Gastrocnemius medialis (tissue), 4 donors: ENCODE measurements around the gene MAOB. TPM values are rescaled to one million over a fixed set of nuclear protein-coding genes. Genes with fewer than 3 reads are reported as not detected.

Experiments used
- ATAC-seq, 2 donors: fragments of 150-250 bp; one replicate each; pipeline ENCODE4 v1.9.1; 2016
- DNase-seq, 2 donors: peaks; one replicate each; pipeline ENCODE4 v3.0.0-alpha.2; 2019
- H3K27ac ChIP-seq, 4 donors: fragments of 200-600 bp; sonication (generic); 1 replicate in 1 of 4; 2 replicates in 3 of 4; pipeline ENCODE4 v1.5.1; 2016 to 2018; ENCODE audit warnings: mild to moderate bottlenecking in 2 of 4, moderate library complexity in 1 of 4
- H3K27me3 ChIP-seq, 3 donors: fragments of 200-600 bp; sonication (generic) in 2 of 3; 1 replicate in 1 of 3; 2 replicates in 2 of 3; pipeline versions ENCODE4 v1.5.1 to v1.6.0; 2016 to 2019; ENCODE audit warnings: mild to moderate bottlenecking in 1 of 3, moderate library complexity in 1 of 3
- H3K36me3 ChIP-seq, 2 donors: fragments of 200-600 bp; sonication (generic) in 1 of 2; one replicate each; pipeline ENCODE4 v1.5.1; 2017 to 2018
- H3K4me1 ChIP-seq, 2 donors: fragments of 200-600 bp; sonication (generic) in 1 of 2; one replicate each; pipeline ENCODE4 v1.5.1; 2016 to 2017; ENCODE audit warnings: mild to moderate bottlenecking in 2 of 2
- H3K4me3 ChIP-seq, 4 donors: fragments of 200-600 bp; sonication (generic) in 3 of 4; 1 replicate in 1 of 4; 2 replicates in 3 of 4; pipeline ENCODE4 v1.5.1; 2016 to 2019; ENCODE audit warnings: mild to moderate bottlenecking in 2 of 4
- H3K9me3 ChIP-seq, 3 donors: fragments of 200-600 bp; sonication (generic) in 2 of 3; 1 replicate in 1 of 3; 2 replicates in 2 of 3; pipeline ENCODE4 v1.5.1; 2016 to 2019
- CTCF ChIP-seq, 5 experiments: fragments of 450-650 bp in 3 of 5; fragments of 200-600 bp in 2 of 5; sonication (generic) in 2 of 5; IDR thresholded peaks in 4 of 5; conservative IDR thresholded peaks in 1 of 5; 1 replicate in 4 of 5; 2 replicates in 1 of 5; pipeline ENCODE4 v1.5.1; 2016 to 2019; ENCODE audit warnings: antibody characterized with exemption in 5 of 5, mild to moderate bottlenecking in 3 of 5, moderate library complexity in 3 of 5
- POLR2A ChIP-seq, 2 donors: fragments of 450-650 bp; IDR thresholded peaks; one replicate each; pipeline ENCODE4 v1.6.1; 2017; ENCODE audit warnings: antibody characterized with exemption in 2 of 2, mild to moderate bottlenecking in 2 of 2, moderate library complexity in 2 of 2
- in situ Hi-C, 4 donors: fragments of 200-750 bp; cut with MboI; loops; one replicate each; pipeline versions ENCODE4 v1.15.0 to v1.8.0; 2017; ENCODE audit warnings: low sequenced_read_pairs in 4 of 4
- intact Hi-C: fragments of 100-400 bp; cut with DNase I; formaldehyde crosslinking; loops from one replicate; pipeline ENCODE4 v1.15.1; 2023; ENCODE audit warnings: low total_unique reads
- total RNA-seq, 4 donors: library from RNA; depleted of rRNA; stranded (reverse); fragments of >200 nt; gene quantifications; one replicate each; pipeline versions ENCODE4 v1.1.0 to v1.2.3, GENCODE V29; 2016

Gene MAOB
- total RNA-seq, 4 donors from 2014 or later, result 7.8 to 34.5 (median 29.3) TPM

GRCh38 chrX:43836435-43837184 lies 45.6 kb downstream of the MAOB start:
- in situ Hi-C loops, result loop anchor here in 3 of 4 donors (5.0 to 10.0 kb wide), 3 partner anchors 98 to 111 kb away; no protein-coding TSS in a partner anchor
- intact Hi-C loops, result loop anchor here (1.0 to 5.0 kb wide), 2 partner anchors 66 to 103 kb away; no protein-coding TSS in a partner anchor
- no peak for ATAC-seq

GRCh38 chrX:43835559-43835958 lies 46.7 kb downstream of the MAOB start:
- Histone ChIP-seq H3K4me1 (peaks cover 3 to 4% of the 10 kb centered on the region in 2 donors), H3K9me3 (no peaks in the 10 kb centered on the region), H3K27ac (peak overlapping the region in 1 of 4 donors; percentile 18), H3K36me3 (no peaks in the 10 kb centered on the region), H3K27me3 (no peaks in the 10 kb centered on the region), H3K4me3 (no peak overlapping the region)
- intact Hi-C loops (loop anchor here (5.0 kb wide), 1 partner anchor 67 kb away; no protein-coding TSS in a partner anchor), in situ Hi-C loops (loop anchor here in 3 of 4 donors (5.0 to 10.0 kb wide), 3 partner anchors 99 to 112 kb away; no protein-coding TSS in a partner anchor)
- no peak for DNase-seq
- TF ChIP-seq CTCF (IDR thresholded peaks at IDR 0.05 in 4 of 5, conservative IDR thresholded peaks at IDR 0.05 in 1 of 5), result no peak
- no peak for TF ChIP-seq POLR2A (IDR thresholded peaks at IDR 0.05)
- no peak for ATAC-seq

More at GRCh38 chrX:43836435-43837184, 45.6 kb downstream of the MAOB start:
- TF ChIP-seq CTCF (IDR thresholded peaks at IDR 0.05 in 4 of 5, conservative IDR thresholded peaks at IDR 0.05 in 1 of 5) (peak; percentile 40 to 69 (median 62)), POLR2A (IDR thresholded peaks at IDR 0.05) (no peak)
- H3K27me3 ChIP-seq, result peaks cover 0 to 4% (median 0%) of the 10 kb centered on the region in 3 donors
- DNase-seq, result no peak
- H3K27ac ChIP-seq, result peak overlapping the region in 2 of 4 donors; percentile 13 to 52
- peaks cover 3 to 4% of the 10 kb centered on the region in 2 donors for H3K4me1 ChIP-seq
- H3K4me3 ChIP-seq, result no peak overlapping the region
- no peaks in the 10 kb centered on the region for H3K9me3 ChIP-seq
- no peaks in the 10 kb centered on the region for H3K36me3 ChIP-seq

DNA sequence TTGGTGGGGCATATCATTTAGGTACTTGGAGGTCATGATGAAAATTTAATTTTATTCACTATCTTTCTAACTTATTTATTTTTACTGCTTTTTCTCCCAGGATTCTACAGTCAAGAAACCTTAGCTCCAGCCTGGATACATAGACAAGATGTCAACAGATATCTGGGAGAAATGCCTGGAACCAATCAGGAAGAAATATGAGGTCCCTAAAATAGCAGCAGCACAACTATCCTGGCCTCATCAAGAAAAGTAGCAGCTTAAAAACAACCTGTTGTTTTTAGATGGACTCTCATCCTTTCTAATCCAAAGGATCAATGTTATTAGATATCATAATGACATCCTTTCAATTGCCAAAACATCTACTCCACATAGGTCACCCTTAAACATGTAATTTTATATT lies 54.5 kb downstream of the MAOB start:
- no peak overlapping the region for H3K4me3 ChIP-seq
- ATAC-seq (no peak), DNase-seq (no peak)
- TF ChIP-seq CTCF (IDR thresholded peaks at IDR 0.05 in 4 of 5, conservative IDR thresholded peaks at IDR 0.05 in 1 of 5) (no peak), POLR2A (IDR thresholded peaks at IDR 0.05) (no peak)
- intact Hi-C loops, result no loop called here
- no peaks in the 10 kb centered on the region for H3K4me1 ChIP-seq
- H3K9me3 ChIP-seq, result no peaks in the 10 kb centered on the region
- H3K27me3 ChIP-seq, result no peaks in the 10 kb centered on the region
- H3K36me3 ChIP-seq, result no peaks in the 10 kb centered on the region
- H3K27ac ChIP-seq, result peak overlapping the region in 3 of 4 donors; percentile 18 to 31 (median 21)
- in situ Hi-C loops, result no loop called here

GRCh38 chrX:43822014-43822413 lies 60.2 kb downstream of the MAOB start:
- intact Hi-C loops (no loop called here), in situ Hi-C loops (no loop called here)
- no peak for ATAC-seq
- no peaks in the 10 kb centered on the region for H3K27me3 ChIP-seq
- no peak for TF ChIP-seq POLR2A (IDR thresholded peaks at IDR 0.05)
- TF ChIP-seq CTCF (IDR thresholded peaks at IDR 0.05 in 4 of 5, conservative IDR thresholded peaks at IDR 0.05 in 1 of 5), result no peak
- peaks cover 0 to 5% of the 10 kb centered on the region in 2 donors for H3K4me1 ChIP-seq
- no peaks in the 10 kb centered on the region for H3K36me3 ChIP-seq
- no peak for DNase-seq
- H3K27ac ChIP-seq, result peak overlapping the region in 2 of 4 donors; percentile 40 to 62
- no peaks in the 10 kb centered on the region for H3K9me3 ChIP-seq
- no peak overlapping the region for H3K4me3 ChIP-seq
